A549 treated with CpdA at 1 μM for 4 hours (cell line): ENCODE data around the gene GABRR1. TPM values are rescaled to one million over a fixed set of nuclear protein-coding genes. Genes with fewer than 3 reads are reported as not detected.

ENCODE experiments used
- total RNA-seq: library from RNA; stranded (reverse); fragments of 200-300 nt; extraction: Qiagen RNA extraction; gene quantifications from 5 replicates; pipeline ENCODE4 v1.2.3, GENCODE V29; 2022; ENCODE audit warnings: low read depth

GABRR1 gene
- not detected in 5 replicates for total RNA-seq

GRCh38 chr6:89217299-89217910, at the start of gene GABRR1:
GABRR1 (minus strand) TSS chr6:89217358; CDS start chr6:89217322, 36 bp downstream.

GRCh38 chr6:89145956-89146717, 71.0 kb downstream of the GABRR1 start, which contains the start of gene PM20D2:
PM20D2 (plus strand) TSS chr6:89146055; CDS start chr6:89146145, 90 bp downstream.

Other genes with a start within 250 kb of the GABRR1 start
- 20.3 to 24.0 TPM (median 22.9 TPM) in 5 replicates for gene PNRC1, start 136.6 kb downstream of the GABRR1 start, total RNA-seq
- gene SRSF12, start 99.3 kb downstream of the GABRR1 start, total RNA-seq, result 0.68 to 1.3 TPM (median 0.84 TPM) in 5 replicates
- gene PM20D2, start 71.3 kb downstream of the GABRR1 start, total RNA-seq, result 11.6 to 14.0 TPM (median 13.7 TPM) in 5 replicates
- gene GABRR2, start 97.9 kb upstream of the GABRR1 start, total RNA-seq, result 0.09 to 0.20 TPM in 2 of 5 replicates, not detected in the others
- gene UBE2J1, start 135.4 kb upstream of the GABRR1 start, total RNA-seq, result 14.3 to 18.1 TPM (median 15.0 TPM) in 5 replicates
- gene RRAGD, start 194.9 kb upstream of the GABRR1 start, total RNA-seq, result 3.1 to 4.2 TPM (median 3.4 TPM) in 5 replicates
- 1.2 to 2.4 TPM (median 1.5 TPM) in 5 replicates for gene ANKRD6, start 215.8 kb upstream of the GABRR1 start, total RNA-seq